T1000 (cell line): Measurements from ENCODE around the gene CD320.
"Not testable (repeated sequence)": the region's sequence is repeated elsewhere in the genome, so short reads cannot be mapped to it uniquely, and the experiment has no call there.

Experiments
- DNase-seq: peaks from one replicate; lab custom pipeline; 2025; ENCODE audit warnings: mixed read lengths; lab: John Stamatoyannopoulos, UW

CD320 gene

DNA sequence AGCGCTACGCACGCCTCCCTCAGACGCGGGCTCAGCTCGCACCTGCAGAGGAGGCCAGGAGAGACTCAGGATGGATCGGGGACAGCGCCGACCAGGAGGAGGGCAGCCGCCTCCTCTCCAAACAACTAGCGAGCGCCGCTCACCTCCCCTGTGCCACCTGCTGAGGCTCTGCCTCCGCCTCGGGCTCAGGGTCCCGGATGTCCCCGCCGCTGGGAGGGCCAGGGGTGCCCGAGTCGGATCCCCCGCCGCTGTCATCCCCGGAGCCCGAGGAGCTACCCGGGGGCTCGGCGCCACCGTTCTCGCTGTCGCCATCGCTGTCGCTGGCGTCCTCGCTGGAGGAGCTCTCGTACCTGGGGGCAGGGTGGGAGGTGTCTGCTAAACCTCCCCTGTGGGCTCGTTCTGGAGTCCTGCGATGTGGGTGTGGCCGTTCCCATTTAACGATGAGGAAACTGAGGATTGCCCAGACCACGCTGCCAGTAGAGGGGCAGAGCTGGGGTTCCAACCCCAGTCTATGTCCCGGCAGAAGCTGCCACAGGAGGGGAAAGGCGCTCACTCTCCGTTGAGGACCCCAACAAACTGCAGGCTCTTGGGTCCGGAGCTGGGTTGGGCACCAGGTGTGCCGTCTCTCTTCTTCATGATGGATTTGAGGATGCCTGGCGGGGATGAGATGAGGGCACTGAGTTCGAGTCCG lies 25.8 kb upstream of the CD320 start:
- DNase-seq: no peak

DNA sequence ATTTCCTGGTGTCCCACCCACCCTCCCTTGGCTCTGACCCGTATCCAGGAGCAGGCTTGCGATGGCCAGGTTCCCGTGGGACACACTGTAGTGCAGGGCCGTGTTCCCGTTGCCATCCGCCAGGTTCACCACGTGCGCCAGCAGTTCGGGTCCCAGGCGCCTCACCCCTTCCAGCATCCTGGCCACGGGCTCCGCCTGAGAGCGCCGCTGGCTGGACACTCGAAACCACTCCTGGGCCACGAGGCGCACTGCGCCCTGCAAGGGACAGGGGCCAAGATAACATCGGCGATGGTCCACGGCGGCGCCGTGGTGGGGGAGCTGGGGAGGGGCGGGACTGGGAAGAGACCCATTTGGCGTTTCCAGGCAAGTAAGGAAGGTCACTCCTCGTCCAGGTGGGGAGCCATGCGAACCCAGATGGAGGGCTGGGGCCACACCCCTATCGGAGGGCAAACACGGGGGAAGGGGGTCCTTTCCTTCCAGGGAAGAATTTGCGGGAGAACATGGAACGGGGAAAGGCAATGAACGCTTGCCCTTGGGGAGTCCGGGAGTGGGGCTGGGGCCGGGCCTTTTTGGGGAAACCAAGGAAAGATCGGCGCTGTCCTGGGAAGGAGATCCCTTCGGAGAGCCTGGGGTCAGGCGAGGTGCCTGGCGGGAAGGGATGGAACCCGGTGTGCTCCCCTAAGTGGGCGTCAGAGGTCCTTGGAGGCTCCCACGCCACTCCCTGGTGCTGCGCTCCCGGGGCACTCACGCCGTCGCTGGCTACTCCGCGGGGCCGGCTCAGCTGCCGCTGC lies 25.0 kb upstream of the CD320 start:
- no peak for DNase-seq

DNA sequence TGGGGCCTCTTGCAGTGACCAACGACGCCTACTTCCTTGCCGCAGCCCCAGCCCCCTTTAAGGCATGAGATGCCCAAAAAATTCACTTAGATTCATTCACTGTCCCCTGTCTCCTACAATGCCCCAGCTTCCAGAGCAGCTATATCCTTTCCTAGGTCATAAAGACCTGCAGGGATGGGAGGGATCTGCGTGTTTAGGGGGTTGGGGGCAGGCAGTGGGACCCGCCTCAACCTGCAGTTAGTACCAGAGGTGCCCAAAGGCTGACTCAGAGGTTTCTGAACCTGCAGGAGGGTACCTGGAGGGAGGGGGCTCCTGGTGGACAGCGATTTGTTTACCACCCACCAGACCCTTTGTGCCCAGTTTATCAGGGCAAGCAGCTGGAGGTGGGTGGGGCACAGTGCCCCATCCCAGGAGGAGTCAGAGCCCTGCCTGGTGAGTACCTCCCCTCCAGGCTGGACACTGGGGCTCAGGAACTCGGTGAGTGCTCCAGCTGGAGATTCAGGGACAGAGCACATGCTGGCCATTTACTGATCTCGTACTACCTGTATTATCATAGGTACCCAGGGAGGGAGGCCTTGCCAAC lies 23.2 kb upstream of the CD320 start:
- DNase-seq: no peak

DNA sequence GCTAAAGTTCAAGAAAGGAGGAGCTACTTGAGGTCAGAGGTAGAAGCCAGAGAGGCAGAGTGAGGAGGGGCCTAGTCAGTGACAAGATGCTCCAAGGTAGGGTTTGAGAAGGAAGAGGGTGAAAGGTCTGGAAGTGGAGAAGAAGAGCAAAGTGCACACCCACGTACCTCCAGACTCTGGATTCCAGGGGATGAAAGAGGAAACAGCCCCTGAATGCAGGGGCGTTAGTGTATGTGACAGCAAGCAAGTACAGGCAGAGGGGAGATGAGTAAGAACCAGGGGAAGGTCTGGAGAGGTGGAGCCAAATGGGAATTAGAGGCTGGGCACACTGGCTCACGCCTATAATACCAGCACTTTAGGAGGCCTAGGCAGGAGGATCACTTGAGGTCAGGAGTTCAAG lies 21.8 kb upstream of the CD320 start:
- no peak for DNase-seq

DNA sequence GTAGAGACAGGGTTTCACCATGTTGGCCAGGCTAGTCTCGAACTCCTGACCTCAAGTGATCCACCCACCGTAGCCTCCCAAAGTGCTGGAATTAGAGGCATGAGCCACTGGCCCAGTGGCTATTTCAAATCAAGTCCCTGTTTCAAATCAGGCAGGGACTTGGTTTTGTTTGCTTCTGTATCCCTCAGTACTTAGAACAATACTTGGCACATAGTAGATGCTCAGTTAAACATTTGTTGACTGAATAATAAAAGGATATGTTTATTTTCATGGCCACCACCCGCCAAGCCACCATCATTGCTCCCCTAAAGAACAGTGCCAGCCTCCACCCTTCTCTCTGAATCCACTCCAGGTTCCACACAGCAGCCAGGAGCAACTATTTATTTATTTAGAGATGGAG lies 17.3 kb upstream of the CD320 start:
- no peak for DNase-seq

DNA sequence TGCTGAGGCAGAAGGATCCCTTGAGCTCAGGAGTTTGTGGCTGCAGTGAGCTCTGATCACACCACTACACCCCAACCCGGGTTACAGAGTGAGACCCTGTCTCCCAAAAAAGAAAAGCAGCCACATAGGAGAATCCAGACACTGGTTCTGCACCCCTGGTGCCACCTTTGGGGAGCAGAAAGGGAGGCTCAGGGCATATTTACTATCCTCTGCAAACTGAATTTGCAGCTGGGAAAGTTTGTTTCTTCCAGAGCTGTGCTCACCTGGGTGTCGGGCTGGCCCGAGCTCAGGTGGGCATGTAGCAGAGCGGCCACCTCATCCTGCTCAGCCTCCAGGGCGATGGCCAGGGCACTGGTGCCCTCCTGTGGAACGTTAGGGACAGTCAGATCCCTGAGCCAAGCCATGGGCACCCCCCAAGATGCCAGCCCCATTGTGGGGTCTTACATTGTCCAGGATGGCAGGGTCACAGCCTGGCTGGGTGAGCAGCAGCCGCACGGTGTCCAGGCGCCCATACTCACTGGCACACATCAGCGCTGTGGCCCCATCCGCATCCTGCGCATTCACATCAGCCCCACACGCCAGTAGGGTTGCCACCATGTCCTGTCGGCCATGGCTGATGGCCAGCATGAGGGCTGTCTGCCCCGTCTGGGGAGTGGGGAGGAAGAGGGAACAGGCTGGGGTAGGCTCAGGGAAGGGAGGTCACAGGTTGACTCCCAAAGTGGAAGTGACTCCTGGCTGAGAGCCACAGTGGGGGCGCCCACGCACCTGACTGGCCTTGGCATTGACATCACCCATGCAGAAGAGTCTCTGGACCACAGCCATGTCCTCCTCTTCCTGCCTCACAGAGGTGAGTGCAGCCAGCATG lies 16.3 kb upstream of the CD320 start:
- DNase-seq: no peak

DNA sequence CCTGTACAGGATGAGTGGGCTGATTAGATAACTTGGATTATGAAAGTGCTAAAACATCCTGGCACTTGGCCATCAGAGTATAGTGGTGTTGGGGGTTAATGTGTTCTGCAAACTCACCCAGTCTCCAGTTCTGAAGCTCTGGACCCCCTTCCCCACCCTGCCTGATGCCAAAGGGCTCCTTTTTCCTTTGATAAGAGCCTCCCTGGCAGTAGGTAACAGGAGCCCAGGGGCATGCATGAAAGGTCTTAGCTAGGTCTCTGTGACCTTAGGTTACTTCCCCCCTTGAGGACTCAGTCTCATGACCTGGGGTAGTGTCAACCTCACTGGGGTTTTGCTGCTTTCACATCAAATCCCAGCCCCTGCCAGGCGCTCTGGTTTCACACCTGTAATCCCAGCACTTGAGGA lies 15.6 kb upstream of the CD320 start:
- DNase-seq: no peak

DNA sequence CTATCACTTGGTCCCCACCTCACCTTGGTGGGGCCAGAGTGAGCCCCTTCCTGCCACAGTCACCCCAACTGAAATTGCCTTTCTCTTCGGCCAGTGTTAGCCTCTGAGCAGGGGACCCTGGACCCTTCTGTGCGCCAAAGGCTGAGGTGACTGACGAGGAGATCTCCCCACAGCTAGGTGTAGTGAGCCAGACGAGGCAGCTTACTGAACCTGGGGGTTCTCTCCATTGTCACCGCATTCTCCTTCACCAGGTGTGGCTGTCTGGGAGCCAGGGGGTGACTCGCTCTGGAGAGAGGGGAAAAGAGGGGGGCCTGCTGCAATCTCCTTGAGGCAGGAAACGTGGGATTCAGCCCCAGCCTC lies 14.5 kb upstream of the CD320 start:
- DNase-seq: no peak

DNA sequence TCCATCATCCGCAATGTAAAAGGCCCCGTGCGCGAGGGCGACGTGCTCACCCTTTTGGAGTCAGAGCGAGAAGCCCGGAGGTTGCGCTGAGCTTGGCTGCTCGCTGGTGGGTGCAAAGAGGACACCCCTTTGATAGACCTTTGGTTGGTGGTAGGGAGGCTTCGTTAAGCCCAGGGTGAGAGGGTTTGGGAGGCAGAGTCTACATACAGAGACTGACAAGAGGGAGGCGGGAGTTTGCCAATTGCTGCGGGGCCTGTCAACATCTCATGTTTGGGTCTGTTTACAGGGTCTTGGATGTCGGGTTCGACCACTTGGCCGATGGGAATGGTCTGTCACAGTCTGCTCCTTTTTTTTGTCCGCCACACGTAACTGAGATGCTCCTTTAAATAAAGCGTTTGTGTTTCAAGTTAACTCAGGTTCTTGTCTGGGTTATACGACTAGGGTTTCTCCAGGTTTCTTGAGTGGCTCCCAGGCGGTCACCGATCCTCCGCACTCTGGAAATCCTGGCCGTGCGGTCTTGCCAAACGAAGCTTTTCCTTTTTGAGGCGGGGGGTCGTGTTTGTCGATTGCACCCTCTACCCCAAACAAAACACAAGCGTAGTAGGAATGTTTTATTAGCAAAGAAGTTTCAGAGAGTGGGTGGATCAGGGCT lies 14.0 kb upstream of the CD320 start:
- no peak for DNase-seq

DNA sequence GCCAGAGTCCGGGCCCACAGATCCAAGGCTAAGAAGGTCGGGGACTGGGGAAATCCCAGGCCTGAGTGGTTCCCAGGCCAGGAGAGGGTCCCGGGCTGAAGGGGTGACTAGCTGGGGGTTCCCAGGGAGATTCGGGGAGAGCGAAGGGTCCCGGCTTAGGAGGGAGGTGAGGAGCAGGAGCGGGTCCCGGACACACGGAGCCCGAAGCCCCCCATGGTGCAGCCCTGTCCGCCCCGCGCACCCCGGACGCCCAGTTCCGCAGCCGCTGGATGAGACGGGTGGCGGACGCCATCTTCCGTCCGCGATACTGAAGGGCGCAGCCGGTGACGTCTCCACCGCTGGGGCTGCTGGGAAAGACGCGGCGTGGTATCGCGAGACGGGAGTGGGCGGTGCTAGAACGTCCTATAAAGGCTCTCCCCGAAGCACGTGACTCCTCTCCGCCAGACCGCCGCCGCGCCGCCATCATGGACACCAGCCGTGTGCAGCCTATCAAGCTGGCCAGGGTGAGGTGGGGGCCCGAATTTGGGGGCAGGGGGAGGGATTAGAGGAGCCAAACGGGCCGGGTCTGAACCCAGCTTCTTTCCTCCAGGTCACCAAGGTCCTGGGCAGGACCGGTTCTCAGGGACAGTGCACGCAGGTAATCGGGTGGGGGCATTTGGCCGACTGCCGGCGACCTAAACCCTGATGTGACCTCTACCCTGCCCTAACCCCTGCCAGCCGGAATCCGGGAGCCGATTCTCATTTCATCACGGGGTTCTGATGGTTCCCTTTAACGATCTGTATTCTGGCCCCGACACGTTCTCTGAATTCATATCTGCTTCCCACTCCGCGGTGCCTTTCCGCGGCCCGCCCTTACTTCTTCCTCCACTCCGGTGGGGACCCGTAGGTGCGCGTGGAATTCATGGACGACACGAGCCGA lies 13.2 kb upstream of the CD320 start, which contains the start of the genes NDUFA7 and RPS28:
TSS of gene NDUFA7 (minus strand) at position 309 of the 919 bp plus-strand sequence. CDS start at position 292, 17 bp downstream.
TSS of gene RPS28 (plus strand) at position 430 of the 919 bp plus-strand sequence. CDS start at position 465, 35 bp downstream.
- peak; percentile 92 for DNase-seq

DNA sequence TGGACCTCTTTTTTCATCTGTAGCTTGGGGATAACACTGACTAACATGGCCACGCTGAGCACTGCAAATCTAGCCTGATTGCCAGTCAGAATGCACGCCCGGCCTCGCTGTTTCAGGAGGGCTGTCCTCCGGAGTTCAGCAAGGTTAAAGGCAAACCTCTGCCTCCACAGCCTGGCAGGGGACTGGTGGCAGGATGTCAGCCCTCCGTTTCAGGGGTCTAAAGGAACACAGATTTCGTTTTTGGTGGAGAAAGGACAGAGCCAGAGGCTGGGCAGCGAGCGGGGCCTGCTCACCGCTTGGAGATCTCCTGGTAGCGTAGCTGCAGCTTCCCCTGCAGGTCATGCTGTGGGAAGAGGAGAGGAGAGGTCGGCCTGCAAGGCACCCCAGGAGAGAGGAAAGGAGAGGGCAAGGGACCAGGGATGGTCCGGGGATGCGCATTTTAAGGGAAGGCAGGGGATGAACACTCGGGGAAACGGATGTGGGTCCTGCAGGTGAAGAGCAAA lies 12.5 kb upstream of the CD320 start:
- DNase-seq: no peak

DNA sequence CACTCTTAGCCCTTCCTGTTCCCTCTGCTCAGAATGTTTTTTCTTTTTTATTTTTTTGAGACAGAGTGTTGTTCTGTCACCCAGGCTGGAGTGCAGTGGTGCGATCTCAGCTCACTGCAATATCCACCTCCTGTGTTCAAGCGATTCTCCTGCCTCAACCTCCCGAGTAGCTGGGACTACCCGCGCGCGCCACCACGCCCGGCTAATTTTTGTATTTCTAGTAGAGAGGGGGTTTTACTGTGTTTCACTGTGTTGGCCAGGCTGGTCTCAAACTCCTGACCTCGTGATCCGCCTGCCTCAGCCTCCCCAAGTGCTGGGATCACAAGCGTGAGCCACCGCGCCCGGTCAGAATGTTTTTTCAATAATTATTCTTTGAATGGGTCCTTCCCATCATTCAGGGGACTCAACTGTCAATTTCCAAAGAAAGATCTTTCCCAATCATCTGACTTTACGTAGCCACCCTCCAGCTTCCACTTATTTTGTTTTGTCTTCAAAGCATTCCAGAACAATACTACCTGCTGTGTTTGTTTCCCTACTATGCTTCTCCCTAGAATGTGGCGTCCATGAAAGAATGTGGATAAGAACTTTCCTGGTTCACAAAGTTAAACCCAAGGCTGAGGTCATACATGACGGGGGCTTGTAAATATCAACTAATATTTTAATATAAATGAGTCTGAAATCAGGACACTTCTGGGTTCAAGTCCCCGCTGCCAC lies 11.8 kb upstream of the CD320 start:
- DNase-seq: no peak

DNA sequence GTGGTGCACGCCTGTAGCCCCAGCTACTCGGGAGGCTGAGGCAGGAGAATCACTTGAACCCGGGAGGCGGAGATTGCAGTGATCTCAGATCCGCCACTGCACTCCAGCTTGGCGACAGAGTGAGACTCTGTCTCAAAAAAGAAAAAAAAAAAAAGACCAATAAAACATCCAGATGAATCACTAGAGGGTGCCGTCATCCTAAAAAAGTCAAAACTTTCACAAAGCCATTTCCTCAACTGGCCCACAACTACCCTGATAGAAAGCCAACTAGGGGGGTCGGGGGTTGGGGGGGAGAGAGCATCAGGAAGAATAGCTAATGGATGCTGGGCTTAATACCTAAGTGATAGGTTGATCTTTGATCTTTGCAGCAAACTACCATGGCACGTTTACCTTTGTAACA lies 10.7 kb upstream of the CD320 start:
- not testable (repeated sequence) for DNase-seq

DNA sequence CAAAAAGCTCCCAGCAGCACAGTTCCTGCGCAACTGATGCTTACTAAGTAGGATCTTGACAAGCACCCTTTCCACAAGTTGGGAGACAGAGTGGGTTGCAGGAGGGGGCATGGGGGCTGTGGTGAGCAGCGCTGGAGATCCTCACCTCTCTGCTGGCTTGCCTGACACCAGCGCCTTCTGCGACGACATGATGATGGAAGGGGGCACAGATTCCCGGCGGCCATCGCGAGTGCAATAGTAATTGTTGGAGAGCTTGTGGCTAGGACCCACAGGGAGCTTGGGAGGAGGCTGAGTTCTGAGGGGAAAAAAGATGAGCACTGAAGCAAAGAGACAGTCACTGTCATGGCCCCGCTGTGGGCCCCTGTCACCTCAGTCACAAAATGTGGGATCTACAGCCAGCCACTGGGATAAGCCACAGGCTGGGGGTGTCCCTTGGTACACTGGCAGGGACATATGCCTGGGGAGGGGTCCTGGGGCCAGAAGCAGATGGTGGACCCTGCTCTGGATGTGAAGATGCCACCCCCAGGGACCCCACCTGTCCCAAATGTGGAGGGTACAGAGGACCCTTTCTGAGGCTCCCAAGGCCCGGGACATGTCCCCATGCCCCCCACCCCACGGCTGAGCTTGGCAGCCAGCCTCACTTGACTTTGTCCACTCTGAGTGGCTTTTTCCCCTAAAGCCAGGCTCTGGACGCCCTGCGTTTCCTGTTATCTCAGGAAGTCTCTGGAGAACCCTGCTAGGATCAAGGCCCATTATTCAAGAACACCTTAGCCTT lies 8.4 kb upstream of the CD320 start:
- DNase-seq: no peak

DNA sequence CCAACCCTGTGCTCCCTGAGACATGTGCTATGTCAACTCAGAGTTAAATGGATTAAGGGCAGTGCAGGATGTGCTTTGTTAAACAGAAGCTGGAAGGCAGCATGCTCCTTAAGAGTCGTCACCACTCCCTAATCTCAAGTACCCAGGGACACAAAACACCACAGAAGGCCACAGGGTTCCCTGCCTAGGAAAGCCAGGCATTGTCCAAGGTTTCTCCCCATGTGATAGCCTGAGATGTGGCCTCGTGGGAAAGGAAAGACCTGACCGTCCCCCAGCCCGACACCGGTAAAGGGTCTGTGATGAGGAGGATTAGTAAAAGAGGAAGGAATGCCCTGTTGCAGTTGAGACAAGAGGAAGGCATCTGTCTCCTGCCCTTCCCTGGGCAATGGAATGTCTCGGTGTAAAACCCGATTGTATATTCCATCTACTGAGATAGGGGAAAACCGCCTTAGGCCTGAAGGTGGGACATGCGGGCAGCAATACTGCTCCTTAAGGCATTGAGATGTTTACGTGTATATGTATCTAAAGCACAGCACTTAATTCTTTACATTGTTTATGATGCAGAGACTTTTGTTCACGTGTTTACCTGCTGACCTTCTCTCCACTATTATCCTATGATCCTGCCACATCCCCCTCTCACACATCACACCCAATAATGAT lies 7.0 kb upstream of the CD320 start:
- DNase-seq: not testable (repeated sequence)

DNA sequence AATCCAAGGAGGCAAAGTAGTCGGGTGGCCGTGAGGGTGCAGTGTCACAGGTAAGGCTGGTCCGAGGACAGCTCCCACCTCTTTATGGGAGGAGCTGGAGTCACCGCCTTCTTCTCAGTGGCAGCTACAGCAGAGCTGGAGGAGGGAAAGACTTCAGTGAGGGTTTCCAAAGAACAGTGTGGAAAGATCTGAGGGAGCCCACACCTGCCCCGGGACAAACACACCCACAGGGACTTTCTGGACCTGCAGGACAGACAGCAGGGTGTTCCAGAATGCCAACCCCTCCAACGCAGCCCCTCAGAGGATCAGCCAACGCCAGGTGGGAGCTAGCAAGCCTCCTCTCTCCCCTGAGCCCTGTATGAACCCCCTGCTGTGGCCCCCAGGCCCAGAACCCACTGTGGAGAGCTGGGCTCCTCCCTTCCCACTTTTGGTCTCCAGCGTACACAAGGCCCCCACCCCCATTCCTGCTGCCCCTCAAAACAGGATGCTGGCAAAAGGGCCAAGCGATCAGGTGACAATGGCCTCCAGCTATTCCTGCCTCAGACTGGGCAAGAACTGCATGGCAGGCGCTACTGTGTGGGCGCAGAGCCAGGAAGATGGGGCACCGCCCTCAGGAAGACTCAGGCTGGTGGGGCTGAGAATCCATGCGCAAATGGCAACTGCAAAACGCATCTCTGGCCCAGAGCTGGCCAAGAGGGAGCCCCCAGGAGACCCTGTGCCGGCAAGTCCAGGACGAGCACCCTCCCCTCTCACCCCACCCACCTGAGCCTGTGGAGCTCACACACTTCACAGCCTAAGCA lies 3.5 kb upstream of the CD320 start:
- DNase-seq: no peak

DNA sequence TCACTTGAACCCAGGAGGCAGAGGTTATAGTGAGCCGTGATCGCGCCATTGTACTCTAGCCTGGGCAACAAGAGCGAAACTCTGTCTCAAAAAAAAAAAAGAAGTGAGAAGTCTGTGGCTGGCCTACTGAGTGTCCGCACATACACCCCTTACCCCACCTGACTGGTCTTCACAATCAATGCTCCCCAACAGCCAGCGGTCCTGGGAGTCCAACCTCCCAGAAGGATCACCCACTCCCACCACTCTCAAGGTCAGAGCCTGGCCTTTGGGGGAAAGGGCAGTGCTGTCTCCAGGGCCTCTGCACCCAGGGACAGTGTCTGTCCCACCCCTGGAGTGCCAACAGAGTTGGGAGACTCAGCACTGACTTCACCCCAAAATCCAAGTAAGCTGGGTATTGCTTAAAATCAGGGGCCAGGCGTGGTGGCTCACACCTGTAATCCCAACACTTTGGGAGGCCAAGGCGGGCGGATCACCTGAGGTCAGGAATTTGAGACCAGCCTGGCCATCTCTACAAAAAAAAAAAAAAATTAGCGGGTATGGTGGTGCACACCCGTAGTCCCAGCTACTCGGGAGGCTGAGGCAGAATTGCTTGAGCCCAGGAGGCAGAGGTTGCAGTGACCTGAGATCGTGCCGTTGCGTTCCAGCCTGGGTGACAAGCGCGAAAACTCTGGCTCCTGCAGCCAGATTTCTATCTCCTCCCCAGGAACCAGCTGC lies 2.3 kb upstream of the CD320 start:
- no peak for DNase-seq
